Prostate gland (tissue), 2 donors: Measurements from ENCODE around the gene AIF1.
A peak's percentile ranks its signal among the peaks of the same experiment; 100 is the strongest.

ENCODE experiments used
- CTCF ChIP-seq, 4 experiments: fragments of 200-600 bp in 2 of 4; fragments of 450-650 bp in 2 of 4; sonication (generic) in 2 of 4; IDR thresholded peaks; 1 replicate in 3 of 4; 2 replicates in 1 of 4; pipeline ENCODE4 v1.5.1; 2016 to 2019; ENCODE audit warnings: antibody characterized with exemption in 4 of 4, mild to moderate bottlenecking in 2 of 4, moderate library complexity in 2 of 4
- POLR2A ChIP-seq: fragments of 450-650 bp; IDR thresholded peaks from one replicate; pipeline ENCODE4 v1.6.1; 2016; ENCODE audit warnings: antibody characterized with exemption, mild to moderate bottlenecking

GRCh38 chr6:31580807-31581433, 34.1 kb upstream of the AIF1 start:
- TF ChIP-seq CTCF (IDR thresholded peaks at IDR 0.05) (peak; percentile 92 to 98 (median 96)), POLR2A (peak; percentile 40)
